ENCODE data around the gene SH3RF3.

Gene SH3RF3

DNA sequence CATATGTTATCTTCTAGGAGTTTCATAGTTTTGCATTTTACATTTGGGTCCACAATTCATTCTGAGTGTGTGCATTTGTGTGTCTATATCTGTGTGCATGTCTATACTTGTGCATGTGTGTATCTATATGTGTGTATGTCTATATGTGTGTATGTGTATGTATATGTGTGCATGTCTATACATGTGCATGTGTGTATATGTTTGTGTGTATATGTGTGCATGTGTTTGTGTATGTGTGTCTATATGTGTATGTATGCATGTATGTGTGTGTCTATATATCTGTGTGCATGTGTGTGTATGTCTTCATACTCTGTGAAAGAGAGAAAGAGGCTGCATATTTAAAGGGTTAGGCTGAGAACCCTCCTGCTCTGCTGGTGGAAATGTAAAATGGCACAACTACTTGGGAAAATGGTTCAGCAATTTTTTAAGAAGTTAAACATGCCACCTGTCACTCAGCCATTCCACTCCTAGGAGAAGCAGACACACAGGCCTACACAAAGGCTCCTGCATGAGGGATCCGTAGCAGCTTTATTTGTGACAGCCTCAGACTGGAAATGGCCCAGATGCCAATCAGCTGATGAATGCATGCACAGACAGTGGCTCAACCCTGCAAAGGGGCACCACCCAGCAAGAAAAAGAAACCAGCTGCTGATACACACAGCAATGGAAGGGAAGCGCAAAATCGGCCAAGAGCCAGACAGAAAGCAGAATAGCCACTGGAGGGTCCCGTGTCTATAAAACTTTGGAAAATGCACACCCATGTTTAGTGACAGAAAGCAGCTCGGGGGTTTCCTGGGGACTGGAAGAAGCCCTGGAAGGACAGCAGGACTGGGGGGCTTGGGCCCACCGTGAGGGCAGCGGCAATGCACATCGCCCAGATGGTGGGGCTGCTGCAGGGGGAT lies 337.9 kb downstream of the SH3RF3 start:
- DNase-seq, result no peak

DNA sequence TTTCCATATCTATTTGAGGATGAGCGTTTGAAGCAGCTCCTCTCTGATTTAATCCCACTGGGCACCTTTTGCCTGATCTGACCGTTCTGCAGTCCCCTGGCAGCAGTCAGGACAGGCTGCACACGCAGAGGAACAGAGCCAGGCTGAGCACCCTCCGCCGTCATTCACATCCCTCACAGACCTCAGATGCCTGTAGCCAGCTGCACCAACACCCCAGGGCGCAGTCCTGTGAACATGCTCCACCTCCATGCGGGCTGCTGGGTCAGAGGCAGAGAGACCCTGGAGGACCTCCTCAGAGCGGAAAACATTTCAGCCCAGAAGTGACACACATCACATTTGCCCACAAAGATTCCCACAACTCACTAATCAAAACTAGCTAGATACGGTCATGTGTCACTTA lies 338.7 kb downstream of the SH3RF3 start:
- no peak for DNase-seq

DNA sequence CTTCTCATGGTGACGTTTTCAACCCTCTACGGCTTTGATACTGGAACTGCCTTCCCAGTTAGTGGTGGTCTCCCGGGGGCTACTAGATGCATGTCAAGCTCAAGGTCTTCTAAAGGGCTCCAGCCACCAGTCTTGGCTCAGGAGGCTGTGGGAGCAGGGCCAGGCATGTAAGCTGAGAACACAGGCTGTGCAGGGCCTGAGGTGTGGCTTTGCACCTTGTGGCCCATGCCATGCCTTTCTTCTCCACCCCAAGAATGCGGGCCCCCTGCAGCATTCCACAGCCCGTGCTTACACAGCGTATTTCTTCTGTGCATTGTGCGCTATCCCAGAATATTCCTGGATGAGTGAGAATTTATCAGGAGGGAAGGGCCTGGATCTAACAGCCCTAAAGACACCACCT lies 339.9 kb downstream of the SH3RF3 start:
- DNase-seq, result no peak

DNA sequence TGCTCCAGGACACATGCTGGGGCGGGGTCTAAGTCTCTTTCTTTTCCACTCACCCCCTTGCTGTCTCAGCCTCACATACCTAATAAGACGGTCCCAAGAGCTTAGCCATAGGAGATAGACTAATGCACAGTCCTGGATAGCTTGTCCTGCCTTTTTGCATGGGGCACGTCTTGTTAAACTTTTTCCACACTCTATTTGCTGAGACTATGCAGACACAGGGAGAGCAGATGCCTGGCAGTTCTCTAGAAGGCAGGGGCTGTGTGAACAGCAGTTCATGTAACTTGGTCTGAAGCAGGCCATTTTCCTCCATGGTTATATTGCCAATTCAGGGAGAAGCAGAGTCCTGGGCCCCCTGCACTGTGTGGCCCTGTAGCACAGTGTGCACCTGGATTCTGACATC lies 342.7 kb downstream of the SH3RF3 start:
- DNase-seq, result no peak

DNA sequence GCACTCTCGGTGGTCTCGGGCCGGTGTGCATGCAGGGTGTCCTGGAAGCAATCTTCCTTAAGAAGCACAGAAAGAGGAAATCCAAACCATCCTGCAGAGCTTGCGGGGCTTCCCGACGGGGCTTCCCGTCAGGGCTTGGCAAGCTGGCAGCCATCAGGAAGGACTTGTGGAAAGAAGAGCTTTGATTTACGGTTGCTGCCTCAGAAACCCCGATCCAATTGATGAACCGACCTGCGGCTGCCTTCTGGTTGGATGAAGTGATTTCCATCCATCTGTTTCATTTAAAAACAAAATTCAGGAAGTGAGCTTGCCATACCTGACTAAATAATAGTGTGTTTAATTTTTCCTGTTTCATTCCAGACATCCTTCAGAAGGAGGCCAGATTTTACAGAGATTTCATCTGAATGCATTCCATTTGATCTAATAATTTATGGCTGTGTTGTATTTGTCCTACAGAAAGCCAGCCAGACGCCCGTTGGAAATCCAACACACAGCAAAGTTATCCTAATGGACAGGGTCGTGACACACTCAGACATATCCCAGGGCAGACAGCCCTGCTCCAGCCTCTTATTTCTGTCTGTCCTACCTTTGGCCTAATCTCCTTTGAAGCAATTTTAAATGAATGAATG lies 343.4 kb downstream of the SH3RF3 start:
- DNase-seq, result no peak

DNA sequence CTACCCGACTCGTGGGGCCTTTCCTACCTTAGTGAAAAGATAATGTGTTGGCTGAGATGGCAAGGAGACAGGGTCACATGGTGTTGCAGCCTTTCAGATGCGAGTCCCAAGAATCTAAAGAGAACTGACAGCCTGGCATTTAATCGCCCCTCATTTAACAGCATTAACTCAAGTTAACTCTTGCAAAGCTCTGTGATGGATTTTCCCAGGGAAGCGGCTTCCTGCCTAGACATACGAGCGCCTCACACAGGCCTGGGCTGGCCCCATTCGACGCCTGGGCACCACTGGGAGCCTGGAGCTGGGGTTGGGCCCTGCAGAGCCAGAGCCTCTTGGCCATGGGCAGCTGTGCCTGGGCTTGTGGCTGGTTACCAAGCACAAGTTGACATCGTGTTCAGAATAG lies 344.0 kb downstream of the SH3RF3 start:
- DNase-seq, result no peak

DNA sequence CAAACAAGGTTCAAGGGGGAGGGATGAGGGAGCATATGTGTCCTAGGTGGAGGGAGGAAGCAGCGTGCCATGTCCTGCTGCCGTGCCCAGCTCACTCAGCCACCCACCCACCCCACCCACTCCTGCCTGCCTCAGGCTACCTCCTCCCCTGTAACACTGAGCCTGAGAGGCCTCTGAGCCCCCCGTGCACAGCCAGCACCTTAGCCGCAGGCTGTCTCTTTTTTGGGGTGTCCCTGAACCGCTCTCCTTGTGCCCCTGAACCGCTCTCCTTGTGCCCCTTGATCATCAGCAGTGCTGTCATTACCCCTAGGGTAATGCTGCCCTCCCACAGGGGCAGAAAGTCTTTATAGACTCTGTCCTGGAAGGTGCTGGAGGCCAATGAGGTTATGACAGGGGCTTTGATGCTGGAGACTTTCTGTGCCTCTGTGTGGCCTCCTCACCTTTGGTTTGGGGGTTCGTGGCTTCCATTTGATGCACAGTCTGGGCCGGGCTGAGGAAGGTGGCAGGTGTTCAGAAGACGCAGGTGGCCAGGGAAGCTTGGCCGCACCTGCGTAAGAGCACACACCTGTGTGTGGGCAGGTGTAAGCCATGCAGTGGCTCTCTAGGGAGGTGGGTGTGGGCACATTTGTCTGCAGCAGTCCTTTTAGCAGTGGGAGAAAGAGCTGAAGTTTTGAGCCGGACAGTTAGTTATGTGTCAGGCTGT lies 344.8 kb downstream of the SH3RF3 start:
- no peak for DNase-seq

DNA sequence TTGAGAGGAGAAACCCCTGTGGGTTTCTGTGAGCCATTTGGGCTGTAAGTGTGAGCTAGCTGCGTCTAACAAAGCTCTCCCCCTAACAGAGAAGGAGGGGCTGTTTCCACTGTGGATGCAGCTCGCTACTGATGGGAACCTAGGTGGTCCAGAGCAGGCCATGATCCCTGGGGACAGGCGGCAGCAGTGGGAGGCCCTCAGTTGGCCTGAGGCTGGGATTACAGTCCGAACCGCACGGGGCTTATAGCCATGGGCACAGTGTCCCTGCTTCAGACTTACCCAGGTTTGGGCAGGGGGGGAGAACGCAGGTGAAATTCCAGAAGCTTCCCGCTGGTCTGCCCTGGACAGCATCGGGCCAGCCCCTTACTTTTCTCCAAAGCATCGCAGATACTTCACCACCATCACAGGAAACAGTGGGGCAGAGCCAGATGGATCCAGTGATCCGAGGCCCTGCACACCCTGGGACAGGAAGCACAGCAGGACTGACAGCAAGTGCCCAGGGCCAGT lies 345.4 kb downstream of the SH3RF3 start:
- DNase-seq, result no peak

DNA sequence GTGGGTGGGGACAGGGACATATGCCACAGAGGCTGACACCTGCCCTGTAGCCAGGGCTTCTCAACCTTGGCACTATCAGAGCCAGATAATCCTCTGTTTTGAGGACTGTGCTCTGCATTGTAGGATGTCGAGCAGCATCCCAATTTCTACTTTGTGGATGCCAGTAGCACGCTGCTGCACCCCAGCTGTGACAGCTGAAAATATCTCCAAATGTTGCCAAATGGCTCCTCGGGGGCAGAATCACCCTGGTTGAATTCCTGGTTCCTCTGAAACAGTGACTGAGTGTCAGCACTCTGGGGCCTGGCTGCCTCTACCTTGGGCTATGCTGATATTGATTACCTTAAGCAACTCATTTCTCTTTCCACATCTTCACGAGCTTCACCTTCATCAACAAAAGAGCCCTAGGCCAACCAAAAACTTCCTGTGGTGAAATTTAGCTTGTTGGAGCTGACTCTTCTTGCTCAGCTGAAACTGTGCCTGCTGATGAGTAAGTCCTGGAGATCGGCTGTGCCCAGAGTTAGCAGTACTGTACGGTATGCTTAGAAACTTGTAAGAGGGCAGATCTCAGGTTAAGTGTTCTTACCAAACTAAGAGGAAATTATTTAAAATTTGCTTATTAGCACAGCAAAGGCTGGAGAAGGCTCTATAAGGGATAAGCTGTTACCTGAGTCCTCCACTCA lies 346.7 kb downstream of the SH3RF3 start:
- no peak for DNase-seq

DNA sequence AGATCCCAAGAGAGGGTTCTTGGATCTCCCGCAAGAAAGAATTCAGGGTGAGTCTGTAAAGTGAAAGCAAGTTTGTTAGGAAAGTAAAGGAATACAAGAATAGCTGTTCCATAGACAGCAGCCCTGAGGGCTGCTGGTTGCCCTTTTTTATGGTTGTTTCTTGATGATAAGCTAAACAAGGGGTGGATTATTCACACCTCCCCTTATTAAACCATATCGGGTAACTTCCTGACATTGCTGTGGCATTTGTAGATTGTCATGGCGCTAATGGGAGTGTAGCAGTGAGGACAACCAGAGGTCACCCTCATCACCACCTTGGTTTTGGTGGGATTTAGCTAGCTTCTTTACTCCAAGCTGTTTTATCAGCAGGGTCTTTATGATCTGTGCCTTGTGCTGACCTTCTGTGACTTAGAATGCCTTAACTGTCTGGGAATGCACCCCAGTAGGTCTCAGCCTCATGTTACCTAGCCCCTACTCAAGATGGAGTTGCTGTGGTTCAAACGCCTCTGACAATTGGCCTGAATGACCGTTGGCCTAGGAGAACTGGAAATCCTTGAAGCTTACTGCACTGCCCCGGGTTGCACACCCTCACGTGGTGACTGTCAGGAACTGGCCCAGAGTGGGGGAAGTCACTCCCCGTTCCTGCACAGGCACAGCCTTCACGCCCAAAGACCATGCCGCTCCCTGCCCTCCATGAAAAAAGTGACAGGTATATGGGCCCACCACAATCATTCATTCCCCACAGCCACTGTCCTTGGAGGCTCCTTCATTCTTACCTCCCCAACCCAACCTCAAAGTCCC lies 347.8 kb downstream of the SH3RF3 start:
- no peak for DNase-seq

DNA sequence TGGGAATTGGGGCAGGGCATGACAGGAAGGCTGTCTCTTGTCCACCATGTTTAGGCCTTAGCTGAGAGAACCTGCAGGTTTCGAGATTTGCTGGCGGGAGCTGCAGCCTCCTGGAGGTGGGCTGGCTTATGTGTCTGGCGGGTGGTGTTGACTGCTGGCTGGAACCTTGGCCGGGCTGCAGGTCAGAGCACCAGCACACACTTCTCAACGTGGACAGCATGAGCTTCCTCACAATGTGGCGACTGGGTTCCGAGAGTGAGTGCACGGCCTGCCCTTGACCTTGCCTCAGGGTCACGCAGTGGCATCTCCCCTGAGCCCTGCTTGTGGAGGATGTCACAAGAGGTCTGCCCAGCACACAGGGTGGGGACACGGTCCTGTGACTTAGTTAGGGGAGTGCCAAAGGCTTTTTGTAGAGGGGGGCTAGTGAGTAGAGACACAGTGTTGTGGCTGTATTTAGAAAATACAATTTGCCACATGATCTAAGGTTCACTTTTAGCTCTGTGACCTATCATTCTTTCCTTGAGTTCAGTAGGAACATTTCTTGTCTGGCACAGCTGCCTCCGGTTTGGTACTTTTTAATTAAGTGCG lies 350.0 kb downstream of the SH3RF3 start:
- no peak for DNase-seq

DNA sequence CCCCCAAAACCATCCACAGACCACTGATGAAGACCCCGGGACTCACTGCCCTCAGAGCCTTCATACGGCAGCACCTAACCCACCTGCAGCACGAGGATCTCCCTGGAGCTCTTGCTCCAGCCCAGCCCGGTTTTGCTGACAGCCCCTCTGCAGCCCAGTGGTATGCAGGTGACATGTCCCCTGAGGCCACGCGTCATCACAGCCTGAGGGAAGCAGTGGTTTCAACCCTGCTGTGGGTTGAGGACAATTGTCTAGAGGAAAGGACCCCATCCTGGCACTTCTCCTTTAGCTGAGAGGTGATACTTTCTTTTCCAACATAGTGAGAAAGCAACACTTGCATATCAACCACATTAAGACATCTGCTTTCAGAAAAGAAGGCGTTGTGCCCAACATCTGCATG lies 350.8 kb downstream of the SH3RF3 start:
- DNase-seq, result no peak

DNA sequence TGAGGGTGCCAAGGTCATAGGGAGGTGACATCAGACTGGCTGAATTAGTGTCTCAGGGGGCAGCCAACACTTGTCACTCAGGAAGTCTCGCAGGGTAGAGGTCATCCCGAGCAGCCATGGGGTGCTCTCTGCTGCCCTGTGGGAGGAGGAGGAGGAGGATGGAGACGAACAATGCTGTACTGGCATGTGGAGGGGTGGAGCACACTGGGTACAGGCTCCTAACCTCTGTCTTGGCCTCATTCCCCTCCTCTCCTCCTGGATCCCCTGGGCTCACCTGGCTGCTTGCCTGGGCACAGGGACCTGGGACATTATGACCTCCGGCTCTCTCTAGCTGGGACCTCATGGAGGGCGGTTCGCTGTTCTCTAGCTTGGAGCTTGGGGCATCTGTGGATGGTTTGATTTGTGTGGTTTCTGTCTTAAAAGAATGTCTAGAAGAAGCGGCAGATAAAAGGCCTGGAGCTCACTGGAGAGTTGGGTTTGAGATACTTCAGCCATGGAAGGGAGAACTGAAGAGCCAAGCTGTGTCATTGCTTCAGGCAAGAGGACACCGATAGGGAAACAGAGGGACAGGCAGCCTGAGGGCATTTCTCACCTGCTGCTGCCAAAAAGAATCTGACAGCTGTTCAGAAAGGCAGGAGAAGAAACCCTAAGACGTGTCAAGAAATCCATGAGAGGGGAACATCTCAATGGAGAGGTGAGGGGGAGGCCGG lies 351.6 kb downstream of the SH3RF3 start:
- no peak for DNase-seq

DNA sequence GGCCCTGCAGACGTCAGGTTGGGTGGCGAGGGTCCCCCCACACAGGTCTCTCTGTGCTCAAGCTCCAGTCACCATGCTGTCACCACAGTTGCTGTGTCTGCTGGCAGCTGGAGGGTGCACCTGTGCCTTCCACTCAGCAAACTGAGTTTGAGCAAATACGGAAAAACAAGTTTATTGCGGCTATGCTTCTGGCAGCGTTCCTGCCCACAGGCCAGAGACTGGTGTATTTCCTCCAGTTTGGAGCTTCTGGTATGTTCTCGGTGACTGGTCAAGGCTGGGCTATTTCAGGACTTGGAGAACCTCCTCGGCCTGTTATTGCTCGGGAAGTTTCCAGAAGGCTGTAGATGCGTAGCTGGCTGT lies 352.2 kb downstream of the SH3RF3 start:
- DNase-seq, result no peak

DNA sequence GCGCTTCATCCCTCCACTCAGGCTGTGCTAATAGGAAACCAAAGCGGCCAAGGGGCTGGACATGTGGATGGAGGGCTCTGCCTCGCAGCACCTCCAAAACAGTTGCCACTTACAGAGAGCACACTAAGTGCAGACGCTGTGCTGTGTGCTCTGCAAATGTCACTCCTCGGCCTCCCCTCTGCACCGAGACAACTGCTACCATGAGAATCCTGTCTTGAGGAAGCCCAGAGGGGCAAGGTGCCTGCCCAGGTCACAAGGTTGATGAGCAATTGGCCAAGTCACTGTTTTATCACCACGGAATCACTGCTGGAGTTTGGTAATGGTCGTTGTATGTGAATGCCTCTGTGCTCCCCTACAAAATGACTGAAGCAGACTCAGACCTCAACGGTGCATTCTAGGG lies 352.6 kb downstream of the SH3RF3 start:
- no peak for DNase-seq

DNA sequence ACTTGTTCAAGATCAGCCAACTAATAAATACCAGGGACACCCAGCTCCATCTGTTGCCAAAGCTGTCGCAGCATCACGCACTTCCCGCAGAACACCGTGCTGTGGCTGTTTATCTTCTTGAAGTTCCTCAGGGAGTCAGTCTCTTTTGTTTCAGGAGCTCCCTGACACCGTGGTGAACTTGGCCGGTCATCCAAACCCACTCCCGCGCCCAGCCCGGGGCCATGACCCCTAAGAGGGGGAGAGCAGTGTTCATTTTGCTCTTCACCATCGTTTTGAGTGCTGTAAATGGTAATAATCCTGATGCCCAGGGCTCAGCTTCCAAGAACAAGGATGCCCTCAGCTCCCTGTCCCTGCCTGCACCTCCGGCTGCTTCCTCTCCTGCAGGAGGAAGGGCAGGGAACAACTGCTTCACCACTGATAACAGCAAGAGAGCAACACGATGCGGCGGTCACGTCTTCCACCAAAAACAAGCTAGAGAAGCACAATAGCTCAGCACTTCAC lies 353.4 kb downstream of the SH3RF3 start:
- no peak for DNase-seq

DNA sequence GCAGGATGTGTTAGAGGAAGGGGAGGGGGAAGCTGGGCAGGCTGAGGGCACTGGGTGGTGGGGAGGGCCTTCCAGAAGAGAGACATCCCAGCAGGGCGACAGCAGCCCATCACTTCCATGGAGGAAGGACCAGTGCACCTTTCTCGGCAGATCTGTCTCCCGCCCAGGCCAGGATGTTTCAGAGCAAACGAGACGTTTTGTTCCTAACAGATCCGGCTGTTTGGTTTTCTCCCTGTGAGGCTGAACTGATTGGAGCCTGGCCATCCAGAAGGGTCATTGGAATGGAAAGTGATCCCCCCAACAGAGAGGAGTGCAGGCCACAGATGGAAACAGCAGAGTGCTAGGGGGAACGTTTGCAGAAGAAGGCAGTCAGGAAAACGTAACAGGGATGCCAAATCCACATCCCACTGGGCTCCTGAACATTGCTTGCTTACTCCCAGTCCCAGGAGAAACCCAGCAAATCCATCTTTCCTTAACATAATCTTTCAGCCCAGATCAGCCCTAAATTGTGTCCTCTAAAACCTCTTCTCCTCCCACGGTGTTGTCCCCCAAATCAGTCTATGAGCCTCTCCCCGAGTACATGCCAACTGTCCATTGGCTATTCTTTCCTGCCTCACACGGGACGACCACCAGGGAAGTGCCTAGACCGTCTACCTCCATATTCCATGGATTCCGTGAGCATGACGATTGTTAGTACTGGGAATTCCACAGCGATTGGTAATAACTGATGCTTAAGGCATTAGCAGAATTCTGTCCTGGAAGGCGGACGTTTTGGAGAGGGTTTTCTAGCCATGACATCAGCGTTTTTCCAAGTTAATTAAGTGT lies 357.9 kb downstream of the SH3RF3 start:
- no peak for DNase-seq

DNA sequence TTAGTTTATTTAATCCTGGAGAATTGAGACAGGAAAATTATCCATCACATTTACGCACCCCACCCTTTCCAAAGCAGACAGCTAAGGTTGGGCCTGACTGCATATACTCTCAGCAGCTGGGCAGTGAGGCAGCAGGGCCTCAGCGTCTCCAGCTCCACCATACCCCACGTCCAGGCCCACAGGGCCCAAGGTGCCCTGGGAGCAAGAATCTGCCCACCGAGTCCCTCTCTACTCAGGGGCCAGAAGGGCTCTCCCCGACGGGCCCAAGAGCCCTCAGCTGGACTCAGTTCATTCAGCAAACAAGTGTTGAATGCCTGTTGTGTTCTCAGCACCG lies 358.5 kb downstream of the SH3RF3 start:
- no peak for DNase-seq

DNA sequence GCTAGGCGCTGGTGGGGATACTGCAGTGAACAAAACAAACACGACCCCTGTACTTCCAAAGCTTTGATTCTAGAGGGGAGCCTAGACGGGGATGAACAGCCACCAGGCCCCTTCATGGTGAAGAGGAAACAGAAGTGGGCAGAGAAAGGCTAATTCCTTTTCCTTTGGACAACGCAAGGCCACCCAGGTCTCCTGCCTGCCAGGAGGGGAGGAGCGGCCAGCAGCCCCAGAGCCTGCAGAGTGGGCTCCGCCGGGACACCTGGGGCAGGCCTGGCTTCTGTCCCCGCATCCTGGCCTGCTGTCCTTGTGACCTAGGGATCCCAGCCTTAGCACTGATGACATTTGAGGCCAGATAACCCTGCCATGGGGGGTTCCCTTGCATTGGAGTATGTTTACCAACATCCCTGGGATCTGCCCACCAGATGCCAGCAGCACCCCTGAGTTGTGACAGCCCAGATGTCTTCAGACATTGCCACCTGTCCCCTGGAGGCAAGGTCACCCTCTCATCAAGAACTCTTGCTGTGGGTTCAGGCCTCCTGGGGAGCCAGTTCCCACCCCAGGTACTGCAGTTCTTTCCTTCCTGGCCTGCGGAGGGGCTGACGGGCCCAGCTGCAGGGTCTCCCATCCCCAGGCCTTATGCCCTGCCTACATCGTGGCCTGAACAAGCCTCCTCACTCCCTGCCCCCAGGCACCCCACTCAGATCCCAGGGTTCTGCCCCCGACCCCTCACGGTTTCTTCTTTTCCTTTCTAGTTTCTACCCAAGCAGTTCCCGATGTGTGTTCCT lies 359.1 kb downstream of the SH3RF3 start:
- no peak for DNase-seq
